GM21717 (cell line): Measurements from ENCODE around the gene TOM1.
"Not testable (repeated sequence)": the region's sequence is repeated elsewhere in the genome, so short reads cannot be mapped to it uniquely, and the experiment has no call there.

ENCODE experiments used
- ATAC-seq: cut with Tn5 transposase; IDR thresholded peaks from one replicate; pipeline ENCODE4 v1.9.1; 2021; ENCODE audit warnings: mild to moderate bottlenecking, moderate library complexity; ENCODE audit not compliant: unreplicated experiment

The TOM1 gene

GRCh38 chr22:35344956-35345690 is 45.4 kb downstream of the TOM1 start:
- ATAC-seq, result no peak

- no peak for ATAC-seq
These were observed 46.3 kb downstream of the TOM1 start for GRCh38 chr22:35345808-35346505.

GRCh38 chr22:35346596-35347220 is 47.0 kb downstream of the TOM1 start:
- ATAC-seq, result no peak

- ATAC-seq, result no peak
These were observed 47.8 kb downstream of the TOM1 start for GRCh38 chr22:35347462-35347861.

GRCh38 chr22:35348026-35348590 is 48.4 kb downstream of the TOM1 start:
- ATAC-seq, result no peak

- ATAC-seq, result no peak
These were observed 49.0 kb downstream of the TOM1 start for GRCh38 chr22:35348703-35349102.

- ATAC-seq, result no peak
These were observed 49.6 kb downstream of the TOM1 start for GRCh38 chr22:35349368-35349703.

GRCh38 chr22:35349704-35350538 is 50.2 kb downstream of the TOM1 start:
- no peak for ATAC-seq

- ATAC-seq, result peak; percentile 60
These were observed 51.1 kb downstream of the TOM1 start for GRCh38 chr22:35350539-35351503.

- ATAC-seq, result peak; percentile 40
These were observed 52.8 kb downstream of the TOM1 start for GRCh38 chr22:35352214-35353111.

- no peak for ATAC-seq
These were observed 53.6 kb downstream of the TOM1 start for GRCh38 chr22:35353318-35353717.

- no peak for ATAC-seq
These were observed 54.4 kb downstream of the TOM1 start for GRCh38 chr22:35354068-35354467.

GRCh38 chr22:35357883-35358621 is 58.4 kb downstream of the TOM1 start:
- ATAC-seq, result no peak

- no peak for ATAC-seq
These were observed 59.8 kb downstream of the TOM1 start for GRCh38 chr22:35359380-35360065.

- ATAC-seq, result no peak
These were observed 61.4 kb downstream of the TOM1 start for GRCh38 chr22:35361001-35361558.

GRCh38 chr22:35363566-35364086 is 63.9 kb downstream of the TOM1 start:
- ATAC-seq, result no peak

- not testable (repeated sequence) for ATAC-seq
These were observed 64.5 kb downstream of the TOM1 start for GRCh38 chr22:35364230-35364629.
